ENCODE results near the gene SLAMF9.
"Not testable (repeated sequence)": the region's sequence is repeated elsewhere in the genome, so short reads cannot be mapped to it uniquely, and the experiment has no call there.

SLAMF9 gene

GRCh38 chr1:159920202-159920601 is 33.8 kb downstream of the SLAMF9 start:
- no peak for DNase-seq (ENCODE audit: low spot score)

GRCh38 chr1:159919236-159919865 is 34.7 kb downstream of the SLAMF9 start:
- no peak for DNase-seq (ENCODE audit: low spot score)

- DNase-seq (ENCODE audit: low spot score) = no peak
Measured at GRCh38 chr1:159918352-159919200, 35.5 kb downstream of the SLAMF9 start.

- no peak for DNase-seq (ENCODE audit: low spot score)
Measured at GRCh38 chr1:159917533-159918351, 36.3 kb downstream of the SLAMF9 start.

- DNase-seq (ENCODE audit: low spot score) = peak; percentile 84
Measured at GRCh38 chr1:159916242-159917051, 37.6 kb downstream of the SLAMF9 start.

GRCh38 chr1:159915571-159916241 is 38.3 kb downstream of the SLAMF9 start:
- no peak for DNase-seq (ENCODE audit: low spot score)

- DNase-seq (ENCODE audit: low spot score) = peak; percentile 43
Measured at GRCh38 chr1:159914252-159915018, 39.6 kb downstream of the SLAMF9 start.

GRCh38 chr1:159913451-159914192 is 40.4 kb downstream of the SLAMF9 start:
- DNase-seq (ENCODE audit: low spot score) = peak; percentile 47

GRCh38 chr1:159911326-159912070 is 42.5 kb downstream of the SLAMF9 start:
- no peak for DNase-seq (ENCODE audit: low spot score)

- no peak for DNase-seq (ENCODE audit: low spot score)
Measured at GRCh38 chr1:159908031-159908940, 45.8 kb downstream of the SLAMF9 start.

GRCh38 chr1:159906960-159907359 is 47.1 kb downstream of the SLAMF9 start:
- no peak for DNase-seq (ENCODE audit: low spot score)

GRCh38 chr1:159904036-159904435 is 50.0 kb downstream of the SLAMF9 start:
- not testable (repeated sequence) for DNase-seq (ENCODE audit: low spot score)

GRCh38 chr1:159902541-159902940 is 51.5 kb downstream of the SLAMF9 start:
- no peak for DNase-seq (ENCODE audit: low spot score)

Data from kidney tubule cell (primary cell).